Stimulated activated naive CD8-positive, alpha-beta T cell treated with anti-CD3 and anti-CD28 coated beads, Interleukin-15, amount 100 ng/mL, for 72 hours (primary cell): ENCODE results near the gene MAEA.
A peak's percentile ranks its signal among the peaks of the same experiment; 100 is the strongest.

Experiments
- ATAC-seq: fragments of 150-1000 bp; cut with Tn5 transposase; 2 replicates; pipeline ENCODE4 v1.10.0; 2021; ENCODE audit warnings: mild to moderate bottlenecking, moderate library complexity
- DNase-seq, 2 donors: peaks; one replicate each; pipeline ENCODE4 v3.0.0; 2021 to 2022
- H3K27ac Mint-ChIP-seq, 2 donors: one replicate each; pipeline ENCODE4 v1.8.0; 2022; ENCODE audit warnings: mild to moderate bottlenecking in 2 of 2, mixed read lengths in 2 of 2, moderate library complexity in 2 of 2
- H3K27me3 Mint-ChIP-seq: one replicate; pipeline ENCODE4 v1.8.0; 2022; ENCODE audit warnings: mixed read lengths
- H3K4me1 Mint-ChIP-seq: one replicate; pipeline ENCODE4 v1.8.0; 2022; ENCODE audit warnings: mild to moderate bottlenecking, mixed read lengths
- H3K4me3 Mint-ChIP-seq, 2 donors: one replicate each; pipeline ENCODE4 v1.8.0; 2022; ENCODE audit warnings: mild to moderate bottlenecking in 2 of 2, mixed read lengths in 2 of 2, moderate library complexity in 1 of 2
- H3K9me3 Mint-ChIP-seq, 2 donors: one replicate each; pipeline ENCODE4 v1.8.0; 2022; ENCODE audit warnings: mixed read lengths in 2 of 2

MAEA gene

DNA sequence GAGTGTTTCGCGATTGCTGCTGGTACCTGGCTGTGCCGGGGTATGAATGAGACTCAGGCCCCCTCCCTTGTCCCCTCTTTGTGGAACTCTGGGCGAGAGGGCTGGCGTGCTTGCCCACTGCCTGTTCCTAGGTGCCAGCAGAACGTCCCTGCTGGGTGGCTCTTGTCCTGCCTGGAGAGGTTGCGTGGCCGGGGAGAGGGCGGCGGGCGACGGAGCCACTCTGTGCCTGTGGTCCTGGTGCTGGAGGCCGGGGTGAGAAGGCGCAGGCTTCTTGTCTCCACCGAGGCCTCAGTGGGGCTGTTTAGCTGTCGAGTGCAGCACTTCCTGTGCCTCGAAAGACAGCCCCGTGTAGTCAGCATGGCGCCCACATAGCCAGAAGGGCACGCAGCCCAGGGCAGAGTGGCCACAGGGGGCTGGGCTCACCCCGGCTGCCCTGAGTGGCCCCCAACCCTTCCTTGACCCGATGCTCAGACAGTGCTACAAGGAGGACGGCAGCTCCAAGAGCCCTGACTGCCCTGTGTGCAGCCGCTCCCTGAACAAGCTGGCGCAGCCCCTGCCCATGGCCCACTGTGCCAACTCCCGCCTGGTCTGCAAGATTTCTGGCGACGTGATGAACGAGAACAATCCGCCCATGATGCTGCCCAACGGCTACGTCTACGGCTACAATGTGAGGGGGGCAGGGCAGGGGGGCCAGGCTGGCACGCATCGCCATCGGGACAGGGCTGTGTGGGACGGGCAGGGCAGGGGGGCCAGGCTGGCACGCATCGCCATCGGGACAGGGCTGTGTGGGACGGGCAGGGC, 48.5 kb downstream of the MAEA start:
- Mint-ChIP-seq H3K27me3 (no peaks in the 10 kb centered on the region), H3K4me3 (no peak overlapping the region), H3K27ac (peak overlapping the region; percentile 50 to 92), H3K9me3 (peaks cover 0 to 5% of the 10 kb centered on the region in 2 donors), H3K4me1 (peaks cover 39% of the 10 kb centered on the region)
- ATAC-seq (no peak), DNase-seq (no peak)

DNA sequence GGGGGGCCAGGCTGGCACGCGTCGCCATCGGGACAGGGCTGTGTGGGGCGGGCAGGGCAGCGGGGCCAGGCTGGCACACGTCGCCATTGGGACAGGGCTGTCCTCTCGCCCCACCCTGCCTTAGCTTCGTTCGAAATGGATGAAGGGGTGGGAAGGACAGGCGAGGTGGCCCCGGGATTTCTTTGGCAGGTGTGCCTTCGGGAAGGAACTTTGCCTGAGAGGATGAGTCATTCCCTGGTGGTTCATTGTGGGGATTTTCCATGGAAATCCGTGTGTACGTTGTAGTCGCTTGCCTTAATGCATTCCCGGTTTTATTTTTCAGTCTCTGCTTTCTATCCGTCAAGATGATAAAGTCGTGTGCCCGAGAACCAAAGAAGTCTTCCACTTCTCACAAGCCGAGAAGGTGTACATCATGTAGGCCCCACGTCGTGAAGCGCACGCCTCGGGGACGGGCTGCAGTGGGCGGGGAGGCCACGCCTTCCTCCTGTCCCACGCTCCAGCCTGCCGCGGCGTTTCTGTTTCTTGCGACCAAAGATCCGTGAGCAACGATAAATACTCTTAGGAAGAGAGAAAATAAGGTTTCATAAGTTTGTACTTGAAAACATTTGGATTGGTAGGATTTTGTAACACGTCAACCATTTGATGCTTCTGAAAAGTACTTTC, 49.2 kb downstream of the MAEA start:
- Mint-ChIP-seq H3K27ac (peak overlapping the region in 1 of 2 donors; percentile 72), H3K4me1 (peaks cover 39% of the 10 kb centered on the region), H3K4me3 (no peak overlapping the region), H3K27me3 (no peaks in the 10 kb centered on the region), H3K9me3 (peaks cover 0 to 5% of the 10 kb centered on the region in 2 donors)
- DNase-seq: no peak
- ATAC-seq: no peak

GRCh38 chr4:1339489-1339888, 49.8 kb downstream of the MAEA start:
- Mint-ChIP-seq H3K9me3 (peaks cover 0 to 5% of the 10 kb centered on the region in 2 donors), H3K4me3 (no peak overlapping the region), H3K27me3 (no peaks in the 10 kb centered on the region), H3K27ac (no peak overlapping the region), H3K4me1 (peaks cover 36% of the 10 kb centered on the region)
- ATAC-seq: no peak
- no peak for DNase-seq

DNA sequence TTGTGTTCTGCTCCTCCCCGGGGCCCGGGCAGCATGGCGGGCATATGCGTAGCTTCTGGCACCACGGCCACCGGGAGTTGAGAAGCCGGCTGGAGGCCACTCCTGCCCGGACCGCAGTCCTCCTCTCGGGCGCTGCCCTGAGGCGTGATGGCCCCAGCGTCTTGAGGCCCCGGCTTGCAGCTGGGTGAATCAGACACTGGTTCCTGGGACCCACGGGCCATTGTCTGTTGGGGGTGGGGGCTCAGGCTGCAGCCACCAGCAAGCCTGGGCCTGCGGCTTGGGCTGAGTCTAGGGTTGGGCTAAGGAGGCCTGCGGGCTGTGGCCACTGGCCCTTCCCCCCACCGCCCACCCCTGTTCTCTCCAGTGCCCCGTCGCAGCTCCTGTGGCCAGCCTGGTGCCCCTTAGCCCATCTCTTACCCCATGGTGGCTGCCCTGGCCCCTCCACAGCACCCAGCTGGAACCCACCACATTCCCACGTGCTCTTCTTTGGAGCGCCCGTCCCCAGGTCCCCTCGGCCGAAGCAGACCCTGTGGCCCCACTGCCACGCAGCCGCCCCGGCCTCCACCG, 50.6 kb downstream of the MAEA start:
- Mint-ChIP-seq H3K9me3 (no peaks in the 10 kb centered on the region), H3K27ac (peak overlapping the region in 1 of 2 donors; percentile 87), H3K4me1 (peaks cover 36% of the 10 kb centered on the region)

GRCh38 chr4:1340861-1341260, 51.2 kb downstream of the MAEA start:
- Mint-ChIP-seq H3K4me3 (no peak overlapping the region), H3K4me1 (peaks cover 42% of the 10 kb centered on the region), H3K27ac (peak overlapping the region in 1 of 2 donors; percentile 87), H3K9me3 (no peaks in the 10 kb centered on the region), H3K27me3 (no peaks in the 10 kb centered on the region)
- ATAC-seq: no peak
- no peak for DNase-seq

More for the DNA sequence above, 50.6 kb downstream of the MAEA start:
- ATAC-seq: no peak
- Mint-ChIP-seq H3K27me3 (no peaks in the 10 kb centered on the region), H3K4me3 (no peak overlapping the region)
- DNase-seq: no peak

DNA sequence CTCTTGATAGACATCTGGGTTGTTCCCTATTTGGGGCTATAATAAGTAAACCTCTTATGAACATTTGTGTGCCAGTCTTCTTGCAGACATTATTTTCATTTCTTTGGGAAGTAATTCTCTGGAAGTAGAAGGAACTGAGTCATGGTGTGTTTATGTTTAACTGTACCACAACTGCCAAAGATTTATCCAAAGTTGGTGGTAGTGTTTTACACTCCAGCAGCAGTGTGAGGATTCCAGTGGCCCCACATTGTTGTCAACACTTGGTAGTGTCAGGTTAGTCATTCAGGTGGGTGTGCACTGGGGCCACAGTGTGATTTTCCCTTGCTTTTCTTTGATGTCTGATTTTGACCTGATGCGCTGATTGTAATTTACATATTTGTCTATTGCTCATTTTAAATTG, 52.3 kb downstream of the MAEA start:
- ATAC-seq (no peak), DNase-seq (no peak)
- Mint-ChIP-seq H3K27me3 (no peaks in the 10 kb centered on the region), H3K4me3 (no peak overlapping the region), H3K4me1 (peaks cover 35% of the 10 kb centered on the region), H3K27ac (no peak overlapping the region), H3K9me3 (no peaks in the 10 kb centered on the region)

DNA sequence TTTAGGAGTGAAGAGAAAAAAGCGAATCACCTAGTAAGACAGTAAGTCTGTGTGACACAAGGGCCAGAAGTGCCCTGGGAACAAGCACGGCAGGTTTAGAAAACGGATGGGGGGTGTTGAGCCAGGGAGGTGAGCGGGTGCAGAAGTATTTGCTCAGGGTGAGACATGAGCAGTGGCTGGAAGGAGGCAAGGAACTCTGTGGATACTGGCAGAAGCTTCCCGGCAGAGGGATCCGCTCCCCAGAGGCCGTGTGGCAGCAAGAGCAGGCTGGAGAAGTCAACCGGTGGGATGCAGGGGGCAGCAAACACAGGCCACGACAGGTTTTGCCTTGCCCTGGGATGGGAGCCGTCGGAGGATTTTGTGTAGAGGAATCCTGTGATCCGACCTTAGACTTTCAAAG, 55.0 kb downstream of the MAEA start:
- Mint-ChIP-seq H3K4me1 (peaks cover 45% of the 10 kb centered on the region), H3K9me3 (no peaks in the 10 kb centered on the region), H3K27me3 (no peaks in the 10 kb centered on the region), H3K4me3 (peak overlapping the region; percentile 88 to 94), H3K27ac (no peak overlapping the region)
- DNase-seq: no peak
- ATAC-seq: no peak

DNA sequence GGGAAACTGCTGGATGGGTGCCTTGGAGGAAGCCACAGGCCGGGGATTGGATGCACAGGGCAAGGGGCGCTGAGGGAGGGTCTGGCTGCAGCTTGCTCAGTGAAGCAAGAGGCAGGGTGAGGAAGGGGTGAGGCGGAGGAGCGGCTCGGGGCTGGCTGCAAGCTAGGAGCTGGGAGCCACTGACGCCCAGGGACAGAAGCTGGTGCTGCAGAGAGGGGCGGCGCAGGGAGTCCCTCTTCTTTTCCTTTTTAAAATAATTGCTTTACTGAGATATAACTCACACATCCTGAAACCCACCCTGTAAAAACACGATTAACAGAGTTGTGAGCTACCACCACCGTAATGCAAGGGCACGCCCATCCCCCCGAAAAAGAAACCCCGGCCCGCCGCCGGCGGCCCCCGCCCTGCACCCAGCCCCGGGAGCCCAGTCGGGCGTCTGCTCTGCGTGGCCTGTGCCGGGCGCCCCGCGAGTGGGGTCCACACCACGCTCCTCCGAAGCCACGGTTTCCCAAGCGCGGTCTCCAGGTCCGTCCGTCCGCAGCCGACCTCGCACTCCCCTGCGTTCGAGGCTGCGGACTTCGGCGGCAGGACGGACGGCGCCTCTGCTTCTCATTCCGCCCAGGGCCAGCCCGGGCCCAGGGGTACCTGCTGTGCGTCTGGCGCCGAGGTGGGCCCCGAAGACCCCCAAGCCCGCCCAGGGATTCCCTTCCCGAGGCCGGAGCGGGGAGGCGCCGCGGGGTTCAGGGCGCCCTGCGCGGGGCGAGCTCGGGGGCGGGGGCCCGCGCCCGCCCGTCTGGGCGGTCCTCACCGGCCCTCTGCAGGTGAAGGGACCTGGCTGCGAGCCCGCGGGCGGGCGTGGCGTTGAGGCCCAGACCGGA, 56.5 kb downstream of the MAEA start:
- Mint-ChIP-seq H3K27ac (peak overlapping the region; percentile 3 to 79), H3K4me3 (peak overlapping the region; percentile 88 to 94), H3K4me1 (peaks cover 53% of the 10 kb centered on the region), H3K27me3 (no peaks in the 10 kb centered on the region), H3K9me3 (no peaks in the 10 kb centered on the region)
- DNase-seq (peak in 1 of 2 donors; percentile 53), ATAC-seq (peak; percentile 47)

GRCh38 chr4:1346781-1347409, 57.2 kb downstream of the MAEA start, which contains the start of gene UVSSA:
UVSSA (plus strand) TSS chr4:1347208; CDS start chr4:1348092, 884 bp downstream.
- H3K9me3 Mint-ChIP-seq: no peaks in the 10 kb centered on the region
- no peaks in the 10 kb centered on the region for H3K27me3 Mint-ChIP-seq
- peak; percentile 100 for DNase-seq
- peak within 1 kb of the TSS; percentile 89 to 94 for H3K4me3 Mint-ChIP-seq
- peaks cover 57% of the 10 kb centered on the region for H3K4me1 Mint-ChIP-seq
- peak; percentile 96 for ATAC-seq
- peak within 1 kb of the TSS; percentile 93 to 96 for H3K27ac Mint-ChIP-seq

- H3K9me3 Mint-ChIP-seq: no peaks in the 10 kb centered on the region
- peaks cover 57% of the 10 kb centered on the region for H3K4me1 Mint-ChIP-seq
- peak in 1 of 2 donors; percentile 62 for DNase-seq
These were observed 57.7 kb downstream of the MAEA start for GRCh38 chr4:1347410-1347864.

GRCh38 chr4:1348014-1348513, 58.4 kb downstream of the MAEA start:
- H3K9me3 Mint-ChIP-seq: no peaks in the 10 kb centered on the region
- H3K4me1 Mint-ChIP-seq: peaks cover 57% of the 10 kb centered on the region
- H3K27me3 Mint-ChIP-seq: no peaks in the 10 kb centered on the region
- H3K27ac Mint-ChIP-seq: peak overlapping the region in 1 of 2 donors; percentile 93
- H3K4me3 Mint-ChIP-seq: peak overlapping the region; percentile 88 to 89
- DNase-seq (no peak), ATAC-seq (no peak)

More at GRCh38 chr4:1347410-1347864, 57.7 kb downstream of the MAEA start:
- H3K4me3 Mint-ChIP-seq: peak overlapping the region; percentile 88 to 89
- no peaks in the 10 kb centered on the region for H3K27me3 Mint-ChIP-seq
- ATAC-seq: peak; percentile 44
- peak overlapping the region; percentile 93 to 96 for H3K27ac Mint-ChIP-seq

DNA sequence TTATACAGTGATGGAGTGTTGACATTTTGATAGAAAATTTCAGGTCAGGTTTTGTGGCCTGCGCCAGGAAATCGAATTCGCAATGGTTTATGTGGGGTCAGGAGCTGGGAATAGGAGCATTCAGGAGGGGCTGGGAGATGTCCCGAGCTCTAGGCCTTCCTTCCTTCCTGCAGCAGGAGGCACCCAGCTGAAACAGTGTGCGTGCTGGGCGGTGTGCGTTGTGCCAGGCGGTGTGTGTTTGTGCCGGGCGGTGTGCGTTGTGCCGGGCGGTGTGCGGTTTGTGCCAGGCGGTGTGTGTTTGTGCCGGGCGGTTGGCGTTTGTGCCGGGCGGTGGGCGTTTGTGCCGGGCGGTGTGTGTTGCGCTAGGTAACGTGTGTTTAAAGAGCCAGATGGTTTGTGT, 59.1 kb downstream of the MAEA start:
- Mint-ChIP-seq H3K27me3 (no peaks in the 10 kb centered on the region), H3K4me3 (no peak overlapping the region), H3K27ac (peak overlapping the region in 1 of 2 donors; percentile 13), H3K4me1 (peaks cover 57% of the 10 kb centered on the region), H3K9me3 (no peaks in the 10 kb centered on the region)
- no peak for ATAC-seq
- no peak for DNase-seq

- Mint-ChIP-seq H3K27me3 (no peaks in the 10 kb centered on the region), H3K4me3 (no peak overlapping the region), H3K27ac (no peak overlapping the region), H3K4me1 (peaks cover 54% of the 10 kb centered on the region), H3K9me3 (no peaks in the 10 kb centered on the region)
- DNase-seq (no peak), ATAC-seq (no peak)
These were observed 59.9 kb downstream of the MAEA start for GRCh38 chr4:1349359-1350168.

DNA sequence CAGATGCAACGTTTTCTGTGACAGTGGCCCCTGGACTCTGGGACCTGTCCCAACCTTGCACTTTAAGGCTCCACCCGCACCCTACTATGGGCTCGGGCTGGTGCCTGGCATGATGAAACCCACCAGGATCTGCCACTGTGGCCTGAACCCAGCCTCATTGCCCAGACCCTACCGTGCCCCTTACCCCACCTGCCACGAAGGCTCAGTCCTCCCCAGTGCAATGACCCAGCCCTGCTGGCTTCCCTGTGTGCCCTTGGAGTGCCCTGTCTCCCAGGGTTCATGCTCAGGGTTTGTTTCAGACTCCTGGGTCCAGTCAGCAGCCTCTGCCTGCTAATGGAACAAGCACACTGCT, 60.5 kb downstream of the MAEA start:
- Mint-ChIP-seq H3K27ac (no peak overlapping the region), H3K4me1 (peaks cover 48% of the 10 kb centered on the region), H3K27me3 (no peaks in the 10 kb centered on the region), H3K4me3 (no peak overlapping the region), H3K9me3 (no peaks in the 10 kb centered on the region)
- no peak for DNase-seq
- ATAC-seq: no peak
